Prostate gland (tissue), 2 donors: ENCODE measurements around the gene KLHL3. TPM values are rescaled to one million over a fixed set of nuclear protein-coding genes. Genes with fewer than 3 reads are reported as not detected.
A peak's percentile ranks its signal among the peaks of the same experiment; 100 is the strongest.

Experiments used
- DNase-seq: peaks from one replicate; pipeline ENCODE4 v3.0.0-alpha.2; 2019; ENCODE audit warnings: low spot score
- H3K27ac ChIP-seq, 2 donors: fragments of 200-600 bp; sonication (generic); 2 replicates each; pipeline ENCODE4 v1.5.1; 2017 to 2019
- H3K27me3 ChIP-seq: fragments of 200-600 bp; sonication (generic); replicated peaks from 2 replicates; pipeline ENCODE4 v1.5.1; 2019; ENCODE audit not compliant: insufficient read depth
- H3K36me3 ChIP-seq, 2 donors: fragments of 200-600 bp; sonication (generic); 1 replicate in 1 of 2; 2 replicates in 1 of 2; pipeline versions ENCODE4 v1.5.1 to v1.8.1; 2017 to 2019
- H3K4me1 ChIP-seq: fragments of 200-600 bp; sonication (generic); replicated peaks from 2 replicates; pipeline ENCODE4 v1.5.1; 2019
- H3K4me3 ChIP-seq, 2 donors: fragments of 200-600 bp; sonication (generic); 2 replicates each; pipeline ENCODE4 v1.5.1; 2017 to 2019
- H3K9me3 ChIP-seq: fragments of 200-600 bp; sonication (generic); 2 replicates; pipeline ENCODE4 v1.5.1; 2017
- POLR2A ChIP-seq: fragments of 450-650 bp; IDR thresholded peaks from one replicate; pipeline ENCODE4 v1.6.1; 2016; ENCODE audit warnings: antibody characterized with exemption, mild to moderate bottlenecking
- POLR2AphosphoS5 ChIP-seq: sonication (generic); formaldehyde crosslinking; IDR thresholded peaks from one replicate; pipeline ENCODE4 v1.6.1; 2017; ENCODE audit warnings: antibody characterized with exemption
- WGBS: methylation state at CpG from one replicate; pipeline ENCODE4 v1.1.5; 2018; 5-methylcytosine and 5-hydroxymethylcytosine counted together
- intact Hi-C: fragments of 100-400 bp; cut with DNase I; formaldehyde crosslinking; loops from one replicate; pipeline ENCODE4 v1.14.2; 2022
- total RNA-seq, 2 donors: library from RNA; depleted of rRNA; stranded (reverse); fragments of >200 nt; gene quantifications; one replicate each; pipeline ENCODE4 v1.1.0, GENCODE V29; 2016
- TF ChIP-seq, protein P1 (sequence below), 4 experiments: fragments of 200-600 bp in 2 of 4; fragments of 450-650 bp in 2 of 4; sonication (generic) in 2 of 4; IDR thresholded peaks; 1 replicate in 3 of 4; 2 replicates in 1 of 4; pipeline ENCODE4 v1.5.1; 2016 to 2019; ENCODE audit warnings: antibody characterized with exemption in 4 of 4, mild to moderate bottlenecking in 2 of 4, moderate library complexity in 2 of 4

KLHL3 gene
- total RNA-seq, 2 donors from 2014 or later, result 1.8 to 14.0 TPM

DNA sequence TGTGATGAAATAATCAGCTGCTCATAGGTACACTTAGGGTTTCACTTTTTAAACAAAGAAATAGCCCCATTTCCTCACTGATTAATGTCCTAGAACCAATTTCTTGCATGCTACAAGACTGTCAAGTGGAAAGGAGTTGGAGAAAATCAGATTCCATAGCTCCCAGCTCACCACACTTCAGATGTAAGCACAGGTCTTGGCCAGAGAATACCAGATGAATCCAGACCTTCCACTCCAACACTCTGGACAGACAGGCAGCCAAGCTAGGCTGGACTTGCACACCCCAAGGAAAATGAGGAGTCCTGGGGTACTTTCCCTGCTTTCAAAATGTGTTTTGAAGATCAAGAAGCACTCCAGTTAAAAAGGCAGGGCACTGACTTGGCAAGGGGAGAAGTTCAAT, 68.5 kb downstream of the KLHL3 start:
- H3K4me1 ChIP-seq, result no peaks in the 10 kb centered on the region
- TF ChIP-seq, protein P1, sequence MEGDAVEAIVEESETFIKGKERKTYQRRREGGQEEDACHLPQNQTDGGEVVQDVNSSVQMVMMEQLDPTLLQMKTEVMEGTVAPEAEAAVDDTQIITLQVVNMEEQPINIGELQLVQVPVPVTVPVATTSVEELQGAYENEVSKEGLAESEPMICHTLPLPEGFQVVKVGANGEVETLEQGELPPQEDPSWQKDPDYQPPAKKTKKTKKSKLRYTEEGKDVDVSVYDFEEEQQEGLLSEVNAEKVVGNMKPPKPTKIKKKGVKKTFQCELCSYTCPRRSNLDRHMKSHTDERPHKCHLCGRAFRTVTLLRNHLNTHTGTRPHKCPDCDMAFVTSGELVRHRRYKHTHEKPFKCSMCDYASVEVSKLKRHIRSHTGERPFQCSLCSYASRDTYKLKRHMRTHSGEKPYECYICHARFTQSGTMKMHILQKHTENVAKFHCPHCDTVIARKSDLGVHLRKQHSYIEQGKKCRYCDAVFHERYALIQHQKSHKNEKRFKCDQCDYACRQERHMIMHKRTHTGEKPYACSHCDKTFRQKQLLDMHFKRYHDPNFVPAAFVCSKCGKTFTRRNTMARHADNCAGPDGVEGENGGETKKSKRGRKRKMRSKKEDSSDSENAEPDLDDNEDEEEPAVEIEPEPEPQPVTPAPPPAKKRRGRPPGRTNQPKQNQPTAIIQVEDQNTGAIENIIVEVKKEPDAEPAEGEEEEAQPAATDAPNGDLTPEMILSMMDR (IDR thresholded peaks at IDR 0.05), result no peak
- no peak for TF ChIP-seq POLR2AphosphoS5
- no peak for TF ChIP-seq POLR2A
- H3K27me3 ChIP-seq, result no peaks in the 10 kb centered on the region
- intact Hi-C loops, result no loop called here
- H3K4me3 ChIP-seq, result no peak overlapping the region
- no peak for DNase-seq
- no peaks in the 10 kb centered on the region for H3K36me3 ChIP-seq
- no peak overlapping the region for H3K27ac ChIP-seq
- H3K9me3 ChIP-seq, result no peaks in the 10 kb centered on the region

DNA sequence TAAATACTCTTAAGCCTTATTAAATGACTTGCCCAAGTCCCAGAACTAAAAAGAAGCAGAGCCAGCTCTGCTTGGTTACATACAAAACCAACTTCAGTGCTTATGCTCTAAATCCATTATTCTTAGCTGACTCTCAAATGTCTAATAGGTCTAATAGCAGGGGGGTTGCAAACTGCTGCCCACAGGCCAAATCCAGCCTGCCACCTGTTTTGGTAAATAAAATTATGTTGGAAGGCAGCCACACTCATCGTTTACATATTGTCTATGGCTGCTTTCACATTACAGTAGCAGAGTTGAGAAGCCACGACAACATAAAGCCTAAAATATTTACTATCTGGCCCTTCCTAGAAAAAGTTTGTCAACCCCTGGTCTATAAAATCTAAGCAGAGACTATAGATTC, 69.0 kb downstream of the KLHL3 start:
- Histone ChIP-seq H3K4me3 (no peak overlapping the region), H3K9me3 (no peaks in the 10 kb centered on the region), H3K4me1 (no peaks in the 10 kb centered on the region), H3K36me3 (no peaks in the 10 kb centered on the region), H3K27me3 (no peaks in the 10 kb centered on the region), H3K27ac (no peak overlapping the region)
- intact Hi-C loops, result no loop called here
- no peak for DNase-seq
- TF ChIP-seq, protein P1 (IDR thresholded peaks at IDR 0.05), result no peak
- TF ChIP-seq POLR2A (no peak), POLR2AphosphoS5 (no peak)
- WGBS, result 44% methylated on average over 2 of the region's 2 CpGs

DNA sequence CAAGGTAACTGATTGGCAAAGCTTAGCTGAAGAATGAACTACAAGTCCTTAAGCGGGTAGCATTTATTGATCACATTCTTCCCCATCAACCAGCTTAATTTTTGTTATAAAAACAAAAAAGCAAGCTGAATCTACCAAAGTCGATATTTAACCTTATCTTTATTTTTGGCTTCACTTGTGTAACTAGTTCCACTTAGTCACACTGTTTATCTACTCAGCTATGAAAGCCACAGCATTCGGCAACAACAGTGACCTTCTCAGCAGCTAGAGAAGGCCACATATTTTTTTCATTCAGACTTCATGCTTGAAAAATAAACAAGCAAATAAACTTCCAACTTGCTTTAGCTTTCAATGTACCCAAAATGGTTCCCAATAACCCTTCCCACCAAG, 69.4 kb downstream of the KLHL3 start:
- Histone ChIP-seq H3K36me3 (no peaks in the 10 kb centered on the region), H3K4me1 (no peaks in the 10 kb centered on the region), H3K4me3 (no peak overlapping the region), H3K9me3 (no peaks in the 10 kb centered on the region), H3K27ac (no peak overlapping the region), H3K27me3 (no peaks in the 10 kb centered on the region)
- intact Hi-C loops, result no loop called here
- 69% methylated on average over 3 of the region's 3 CpGs for WGBS
- TF ChIP-seq, protein P1 (IDR thresholded peaks at IDR 0.05), result no peak
- TF ChIP-seq POLR2A (no peak), POLR2AphosphoS5 (no peak)
- DNase-seq, result no peak

DNA sequence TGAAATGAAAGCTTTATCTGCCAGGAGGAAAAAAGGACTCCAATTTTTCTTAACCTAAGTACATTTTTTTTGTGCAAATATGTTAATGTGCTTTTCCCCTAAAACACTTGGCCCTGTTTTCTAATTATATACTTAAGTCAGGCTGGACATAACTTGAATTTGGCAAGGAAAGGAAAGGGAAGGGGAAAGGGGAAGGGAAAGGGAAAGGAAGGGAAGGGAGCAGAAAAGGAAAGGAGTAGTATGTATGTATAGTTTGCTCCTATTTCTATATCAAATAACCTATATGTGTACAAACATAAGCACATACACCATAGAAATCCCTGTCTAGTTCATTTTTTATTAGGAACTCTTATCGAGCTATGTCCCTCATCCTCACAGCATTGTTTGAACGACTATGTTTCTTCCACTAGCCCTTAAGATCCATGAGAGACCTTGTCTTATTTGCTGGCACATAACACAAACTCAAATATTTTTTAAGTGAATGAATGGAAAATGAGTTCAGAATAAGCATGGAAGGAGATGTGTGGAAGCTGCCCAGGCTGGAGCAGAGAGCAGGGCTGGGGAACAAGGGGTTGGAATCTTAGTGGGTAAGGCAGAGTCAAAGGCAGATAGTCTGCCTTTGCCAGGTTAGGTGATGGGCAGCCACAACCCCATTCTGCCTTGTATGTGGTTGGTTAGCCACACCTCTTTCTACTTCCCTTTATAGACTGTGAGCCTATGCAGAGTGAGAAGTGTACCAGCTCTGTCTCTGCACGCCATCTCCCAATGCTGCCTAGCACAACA, 70.0 kb downstream of the KLHL3 start:
- DNase-seq, result no peak
- 79% methylated on average over 3 of the region's 3 CpGs for WGBS
- Histone ChIP-seq H3K4me3 (no peak overlapping the region), H3K27me3 (no peaks in the 10 kb centered on the region), H3K36me3 (no peaks in the 10 kb centered on the region), H3K4me1 (no peaks in the 10 kb centered on the region), H3K27ac (no peak overlapping the region), H3K9me3 (no peaks in the 10 kb centered on the region)
- intact Hi-C loops, result no loop called here
- TF ChIP-seq, protein P1 (IDR thresholded peaks at IDR 0.05), result no peak
- TF ChIP-seq POLR2AphosphoS5, result no peak
- no peak for TF ChIP-seq POLR2A

DNA sequence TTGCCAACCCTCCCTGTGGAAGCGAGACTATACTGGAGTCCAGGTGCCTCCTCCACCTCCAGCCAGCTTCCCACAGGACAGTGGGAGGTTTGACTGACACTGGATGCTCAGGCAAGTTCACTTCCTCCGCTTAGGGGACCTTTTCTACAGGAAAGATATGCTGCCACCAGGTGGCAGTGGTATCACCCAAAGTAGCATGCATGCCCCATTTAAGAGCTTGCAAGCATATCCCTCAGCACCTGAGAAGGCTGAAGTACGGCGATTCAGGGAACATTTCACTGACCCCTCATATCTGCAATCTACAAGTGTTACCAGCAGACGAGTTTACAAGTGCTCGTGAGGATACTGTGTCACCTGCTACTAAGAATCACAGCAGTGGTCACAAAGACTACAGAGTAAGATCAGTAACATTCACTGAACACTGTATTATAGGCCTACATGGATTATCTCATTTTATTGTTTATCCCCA, 75.5 kb downstream of the KLHL3 start:
- no peak for TF ChIP-seq POLR2A
- TF ChIP-seq, protein P1 (IDR thresholded peaks at IDR 0.05), result peak; percentile 22 to 77 (median 70)

More for the DNA sequence above, 75.5 kb downstream of the KLHL3 start:
- H3K36me3 ChIP-seq, result no peaks in the 10 kb centered on the region
- no peaks in the 10 kb centered on the region for H3K27me3 ChIP-seq
- WGBS, result 19% methylated on average over 6 of the region's 6 CpGs
- H3K9me3 ChIP-seq, result no peaks in the 10 kb centered on the region
- H3K27ac ChIP-seq, result no peak overlapping the region
- H3K4me3 ChIP-seq, result no peak overlapping the region
- intact Hi-C loops, result loop anchor here (2.0 kb wide), 1 partner anchor 82 kb away; no protein-coding TSS in a partner anchor
- no peaks in the 10 kb centered on the region for H3K4me1 ChIP-seq
- peak; percentile 63 for DNase-seq
